Cardiac fibroblast (primary cell): Measurements from ENCODE around the gene SLC22A12.

Experiments
- DNase-seq, 2 donors: peaks; one replicate each; pipeline versions ENCODE4 v3.0.0 to v3.0.0-alpha.2; 2010; ENCODE audit warnings: low read depth in 2 of 2
- H3K4me3 ChIP-seq, 2 donors: replicated peaks in 1 of 2; 1 replicate in 1 of 2; 2 replicates in 1 of 2; pipeline ENCODE4 v1.5.1; 2011; ENCODE audit warnings: low read depth in 2 of 2, low read length in 2 of 2, mild to moderate bottlenecking in 2 of 2, moderate library complexity in 1 of 2
- TF ChIP-seq, protein P1 (sequence below): IDR thresholded peaks from one replicate; pipeline ENCODE4 v1.5.1; 2011; ENCODE audit warnings: low read depth, mild to moderate bottlenecking, low read length, inconsistent platforms

Gene SLC22A12

DNA sequence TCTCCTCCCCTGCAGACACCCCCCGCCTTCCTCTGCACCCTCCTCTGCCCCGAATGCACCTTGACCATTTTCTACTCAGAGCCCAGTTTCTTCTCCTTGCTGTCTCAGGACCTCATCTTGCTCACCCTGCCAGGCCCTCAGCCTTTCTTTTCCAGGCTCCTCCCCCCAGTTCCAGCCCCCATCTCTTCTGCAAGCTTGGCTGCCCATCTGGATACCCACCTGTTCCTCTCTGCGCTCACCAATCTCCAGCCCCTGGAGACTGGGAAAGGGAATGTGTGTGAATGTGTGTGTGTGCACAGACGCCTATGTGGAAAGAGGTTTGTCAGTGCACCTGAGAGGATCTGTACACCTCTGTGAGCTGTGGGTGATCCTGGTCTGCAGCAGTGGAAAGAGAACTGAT lies 36.4 kb downstream of the SLC22A12 start:
- TF ChIP-seq, protein P1, sequence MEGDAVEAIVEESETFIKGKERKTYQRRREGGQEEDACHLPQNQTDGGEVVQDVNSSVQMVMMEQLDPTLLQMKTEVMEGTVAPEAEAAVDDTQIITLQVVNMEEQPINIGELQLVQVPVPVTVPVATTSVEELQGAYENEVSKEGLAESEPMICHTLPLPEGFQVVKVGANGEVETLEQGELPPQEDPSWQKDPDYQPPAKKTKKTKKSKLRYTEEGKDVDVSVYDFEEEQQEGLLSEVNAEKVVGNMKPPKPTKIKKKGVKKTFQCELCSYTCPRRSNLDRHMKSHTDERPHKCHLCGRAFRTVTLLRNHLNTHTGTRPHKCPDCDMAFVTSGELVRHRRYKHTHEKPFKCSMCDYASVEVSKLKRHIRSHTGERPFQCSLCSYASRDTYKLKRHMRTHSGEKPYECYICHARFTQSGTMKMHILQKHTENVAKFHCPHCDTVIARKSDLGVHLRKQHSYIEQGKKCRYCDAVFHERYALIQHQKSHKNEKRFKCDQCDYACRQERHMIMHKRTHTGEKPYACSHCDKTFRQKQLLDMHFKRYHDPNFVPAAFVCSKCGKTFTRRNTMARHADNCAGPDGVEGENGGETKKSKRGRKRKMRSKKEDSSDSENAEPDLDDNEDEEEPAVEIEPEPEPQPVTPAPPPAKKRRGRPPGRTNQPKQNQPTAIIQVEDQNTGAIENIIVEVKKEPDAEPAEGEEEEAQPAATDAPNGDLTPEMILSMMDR: no peak
- H3K4me3 ChIP-seq: no peak overlapping the region
- no peak for DNase-seq

DNA sequence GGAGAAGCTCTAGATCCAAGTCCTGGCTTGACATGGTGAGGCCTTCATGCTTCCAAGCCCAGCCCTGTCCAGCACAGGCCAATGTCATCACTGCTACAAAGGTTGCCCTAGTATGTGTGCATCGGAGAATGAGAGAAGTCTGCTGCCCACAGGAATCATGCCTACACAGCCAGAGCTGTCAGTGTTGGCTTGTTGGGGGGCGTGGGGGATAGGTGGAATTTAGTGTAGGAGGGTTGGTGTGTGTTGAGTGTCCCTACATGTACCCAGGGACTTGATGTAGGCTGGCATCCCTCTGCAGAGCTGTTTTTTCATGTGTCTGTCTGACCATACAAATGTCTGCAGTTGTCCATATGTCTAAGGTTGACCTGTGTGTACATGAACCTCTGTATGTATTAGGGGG lies 37.6 kb downstream of the SLC22A12 start:
- TF ChIP-seq, protein P1: no peak
- H3K4me3 ChIP-seq: no peak overlapping the region

DNA sequence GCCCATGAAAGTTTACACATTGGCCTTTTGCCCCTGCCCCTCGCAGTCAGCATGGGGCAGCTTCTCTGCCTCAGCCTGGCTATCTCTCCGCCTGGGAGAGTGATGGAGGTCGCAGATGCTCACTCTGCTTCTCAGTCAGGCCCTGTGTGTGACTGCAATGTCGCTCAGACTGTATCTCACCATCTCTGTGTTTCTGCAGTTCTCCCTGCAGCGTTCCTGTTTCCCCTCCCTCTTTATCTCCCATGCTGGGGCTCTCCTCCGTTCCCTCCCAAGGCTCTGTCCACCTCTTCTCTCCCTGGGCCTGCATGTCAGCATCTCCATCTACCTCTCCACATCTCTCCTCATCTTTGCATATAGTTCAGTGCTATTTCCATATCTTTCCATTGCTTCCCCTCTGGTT lies 38.1 kb downstream of the SLC22A12 start:
- no peak for DNase-seq
- TF ChIP-seq, protein P1: no peak
- H3K4me3 ChIP-seq: no peak overlapping the region

More for the DNA sequence above, 37.6 kb downstream of the SLC22A12 start:
- DNase-seq: no peak

DNA sequence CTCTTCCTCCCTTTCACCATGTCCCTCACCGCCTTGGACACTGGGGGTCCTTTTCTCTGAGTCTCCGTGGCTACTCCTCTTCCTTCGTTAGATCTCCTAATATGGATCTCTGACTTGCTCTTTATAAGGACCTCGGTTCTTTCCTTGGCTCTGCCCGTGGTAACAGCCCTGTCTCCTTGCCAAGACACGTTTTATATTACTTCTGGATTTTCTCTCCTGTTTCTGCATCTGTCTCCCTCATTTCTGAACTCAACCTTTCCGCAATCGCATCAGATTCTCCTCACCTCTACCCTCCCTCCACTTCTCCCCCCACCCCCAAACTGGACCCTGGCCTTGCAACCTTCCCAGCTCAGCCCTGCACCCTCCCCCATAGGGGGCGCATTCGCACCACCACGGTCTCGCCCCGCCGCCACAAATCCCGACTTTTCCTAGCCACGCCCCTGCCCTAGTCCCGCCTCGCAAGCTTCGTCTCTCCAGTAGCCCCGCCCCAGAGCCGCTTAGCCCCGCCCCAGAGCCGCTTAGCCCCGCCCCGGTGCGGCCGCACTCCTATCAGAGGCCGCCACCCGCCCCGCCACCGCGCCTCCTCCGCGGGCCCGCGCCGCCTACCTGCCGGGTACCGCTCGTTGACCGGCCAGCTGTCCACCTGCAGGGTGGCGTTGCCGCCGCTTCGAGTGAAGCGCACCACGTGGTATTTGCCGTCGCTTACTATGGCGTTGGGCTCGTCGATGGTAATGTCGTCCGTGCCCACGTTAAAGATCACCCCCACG lies 39.0 kb downstream of the SLC22A12 start:
- TF ChIP-seq, protein P1: no peak
- no peak overlapping the region for H3K4me3 ChIP-seq
- no peak for DNase-seq

DNA sequence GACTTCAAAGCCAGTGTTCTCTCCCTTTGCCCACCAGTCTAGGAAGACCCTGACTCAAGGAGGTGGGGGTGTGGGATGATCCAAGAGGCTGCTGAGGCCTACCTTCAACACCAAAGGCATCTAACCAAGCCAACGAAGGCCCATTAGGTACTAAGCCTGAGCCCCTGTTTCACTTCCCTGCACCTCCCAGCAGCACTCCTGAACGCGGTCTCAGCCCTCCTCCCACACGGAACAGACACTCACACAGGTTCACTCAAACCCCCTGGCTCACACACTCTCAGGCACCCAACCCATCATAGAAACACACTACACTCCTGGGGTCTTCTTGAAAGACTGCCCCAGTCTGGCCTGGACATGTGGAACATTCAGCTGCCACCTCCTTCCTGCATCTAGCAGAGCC lies 40.7 kb downstream of the SLC22A12 start:
- TF ChIP-seq, protein P1: no peak
- no peak for DNase-seq
- H3K4me3 ChIP-seq: no peak overlapping the region

DNA sequence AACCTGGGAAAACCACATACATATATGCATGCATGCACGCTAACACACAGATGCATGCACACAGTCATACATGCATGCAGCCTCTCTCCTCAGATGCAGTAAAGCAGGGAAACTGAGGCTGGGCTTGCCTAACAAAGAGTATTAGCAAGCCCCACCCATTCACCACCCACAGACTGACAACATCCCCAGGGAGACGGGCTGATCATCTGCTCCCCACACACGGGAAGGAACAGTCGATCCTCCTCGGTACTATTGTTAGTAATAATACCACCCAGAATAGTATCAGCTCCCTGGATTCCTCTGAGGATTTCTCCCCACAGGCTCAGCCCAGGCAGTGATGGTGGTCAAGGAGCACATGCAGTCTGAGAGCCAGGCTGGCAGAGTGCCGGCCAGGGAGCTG lies 41.2 kb downstream of the SLC22A12 start:
- DNase-seq: no peak
- no peak overlapping the region for H3K4me3 ChIP-seq
- TF ChIP-seq, protein P1: no peak

DNA sequence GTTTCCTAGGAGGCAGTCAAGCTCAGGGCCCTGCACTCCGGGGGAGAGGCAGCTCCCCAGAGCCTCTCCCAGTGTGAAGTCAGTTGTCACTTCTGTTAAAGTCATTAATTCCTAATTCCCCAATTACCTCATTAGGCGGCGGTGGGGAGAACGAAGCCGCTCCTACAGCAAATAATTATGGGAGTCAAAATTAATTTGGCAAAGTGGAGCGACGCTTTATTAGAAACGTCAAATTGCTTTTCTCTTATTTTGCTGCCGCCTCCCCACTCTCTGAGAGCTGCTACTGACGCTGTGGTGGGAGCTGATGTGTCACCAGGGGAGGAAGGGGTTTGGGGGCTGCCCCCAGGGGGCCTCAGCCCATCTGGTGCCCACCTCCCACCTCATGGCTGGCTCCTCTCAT lies 41.6 kb downstream of the SLC22A12 start:
- H3K4me3 ChIP-seq: no peak overlapping the region
- TF ChIP-seq, protein P1: no peak
- DNase-seq: no peak
